Retina (tissue), 1 donor: ENCODE data around the gene ITSN2.

Source experiments
- DNase-seq: peaks from one replicate; pipeline ENCODE4 v3.0.0-alpha.2; 2016

Gene ITSN2

DNA sequence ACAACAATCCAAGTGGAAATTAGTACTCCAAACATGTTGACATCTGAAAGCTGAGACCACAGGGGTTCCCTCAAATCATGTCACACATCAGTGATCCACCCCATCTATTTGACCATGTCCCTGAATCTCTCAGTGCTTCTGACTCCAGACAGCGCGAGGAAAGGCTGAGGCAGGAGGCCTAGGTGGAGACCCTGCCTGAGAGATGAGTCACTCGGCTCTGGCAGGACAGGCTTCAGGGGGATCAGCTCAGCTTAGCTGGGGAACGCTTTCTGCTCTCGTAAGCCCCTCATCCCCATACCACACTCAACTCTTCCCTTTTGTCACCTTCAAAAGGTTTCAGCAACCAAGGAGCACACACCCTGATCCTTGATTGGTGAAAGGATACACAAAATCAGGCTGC is 191.3 kb downstream of the ITSN2 start:
- DNase-seq, result no peak

DNA sequence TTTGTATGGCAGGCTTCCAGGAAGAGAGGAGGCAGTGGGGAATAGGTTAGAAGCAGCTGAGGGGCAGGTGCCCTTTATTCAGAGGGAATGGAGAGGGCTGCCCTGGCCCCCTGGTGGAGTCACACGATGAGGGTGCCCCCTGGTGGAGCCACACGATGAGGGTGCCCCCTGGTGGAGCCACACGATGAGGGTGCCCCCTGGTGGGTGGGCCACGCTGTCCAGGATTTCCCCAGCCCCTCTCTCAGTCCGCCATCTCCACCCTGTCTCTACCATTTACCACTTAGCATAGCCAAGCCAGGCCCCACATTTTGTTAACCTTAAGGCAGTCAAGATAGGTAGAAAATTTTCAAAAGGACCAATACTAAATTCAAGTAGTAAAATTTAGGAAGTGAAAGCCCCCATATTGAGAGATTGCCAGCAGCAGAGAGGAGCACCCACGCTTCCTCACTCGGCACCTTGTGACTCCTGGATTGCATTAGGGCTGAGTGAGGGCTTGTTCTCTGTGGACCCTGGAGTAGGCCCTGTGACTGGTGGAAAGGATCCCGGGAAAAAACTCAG is 195.8 kb downstream of the ITSN2 start:
- no peak for DNase-seq

- DNase-seq, result no peak
Observed at GRCh38 chr2:24163601-24164000, 196.7 kb downstream of the ITSN2 start.

- no peak for DNase-seq
Observed at GRCh38 chr2:24163186-24163585, 197.2 kb downstream of the ITSN2 start.

GRCh38 chr2:24162494-24162893 is 197.8 kb downstream of the ITSN2 start:
- no peak for DNase-seq

- no peak for DNase-seq
Observed at GRCh38 chr2:24160761-24161160, 199.6 kb downstream of the ITSN2 start.

GRCh38 chr2:24159708-24160107 is 200.6 kb downstream of the ITSN2 start:
- no peak for DNase-seq

- DNase-seq, result no peak
Observed at GRCh38 chr2:24158131-24158530, 202.2 kb downstream of the ITSN2 start.

- no peak for DNase-seq
Observed at GRCh38 chr2:24153478-24153877, 206.9 kb downstream of the ITSN2 start.
